NCI-H446 (cell line): ENCODE data around the gene TM9SF1.
"Not testable (repeated sequence)": the region's sequence is repeated elsewhere in the genome, so short reads cannot be mapped to it uniquely, and the experiment has no call there.

ENCODE experiments used
- DNase-seq, 2 experiments: peaks; one replicate each; lab custom pipeline; 2025; lab: John Stamatoyannopoulos, UW

TM9SF1 gene

GRCh38 chr14:24226473-24226872 is 31.2 kb upstream of the TM9SF1 start:
- DNase-seq: no peak

GRCh38 chr14:24224618-24225071 is 29.4 kb upstream of the TM9SF1 start:
- DNase-seq: no peak

GRCh38 chr14:24222987-24223386 is 27.7 kb upstream of the TM9SF1 start:
- DNase-seq: not testable (repeated sequence)

- DNase-seq: no peak
Measured at GRCh38 chr14:24219521-24219920, 24.3 kb upstream of the TM9SF1 start.

DNA sequence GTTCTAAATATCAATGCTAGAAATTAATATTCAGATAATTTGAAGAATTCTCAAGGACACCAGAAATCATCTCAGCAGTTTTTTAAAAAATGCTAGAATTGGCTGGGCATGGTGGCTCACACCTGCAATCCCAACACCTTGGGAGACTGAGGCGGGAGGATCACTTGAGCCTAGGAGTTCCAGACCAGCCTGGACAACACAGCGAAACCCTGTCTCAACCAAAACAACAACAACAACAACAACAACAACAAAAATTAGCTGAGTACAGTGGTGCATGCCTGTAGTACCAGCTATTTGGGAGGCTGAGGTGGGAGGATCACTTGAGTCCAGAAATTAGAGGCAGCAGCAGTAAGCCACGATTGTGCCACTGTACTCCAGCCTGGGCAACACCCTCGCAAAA is 23.8 kb upstream of the TM9SF1 start:
- no peak for DNase-seq

GRCh38 chr14:24216876-24217275 is 21.6 kb upstream of the TM9SF1 start:
- not testable (repeated sequence) for DNase-seq

- no peak for DNase-seq
Measured at GRCh38 chr14:24216345-24216699, 21.1 kb upstream of the TM9SF1 start.

DNA sequence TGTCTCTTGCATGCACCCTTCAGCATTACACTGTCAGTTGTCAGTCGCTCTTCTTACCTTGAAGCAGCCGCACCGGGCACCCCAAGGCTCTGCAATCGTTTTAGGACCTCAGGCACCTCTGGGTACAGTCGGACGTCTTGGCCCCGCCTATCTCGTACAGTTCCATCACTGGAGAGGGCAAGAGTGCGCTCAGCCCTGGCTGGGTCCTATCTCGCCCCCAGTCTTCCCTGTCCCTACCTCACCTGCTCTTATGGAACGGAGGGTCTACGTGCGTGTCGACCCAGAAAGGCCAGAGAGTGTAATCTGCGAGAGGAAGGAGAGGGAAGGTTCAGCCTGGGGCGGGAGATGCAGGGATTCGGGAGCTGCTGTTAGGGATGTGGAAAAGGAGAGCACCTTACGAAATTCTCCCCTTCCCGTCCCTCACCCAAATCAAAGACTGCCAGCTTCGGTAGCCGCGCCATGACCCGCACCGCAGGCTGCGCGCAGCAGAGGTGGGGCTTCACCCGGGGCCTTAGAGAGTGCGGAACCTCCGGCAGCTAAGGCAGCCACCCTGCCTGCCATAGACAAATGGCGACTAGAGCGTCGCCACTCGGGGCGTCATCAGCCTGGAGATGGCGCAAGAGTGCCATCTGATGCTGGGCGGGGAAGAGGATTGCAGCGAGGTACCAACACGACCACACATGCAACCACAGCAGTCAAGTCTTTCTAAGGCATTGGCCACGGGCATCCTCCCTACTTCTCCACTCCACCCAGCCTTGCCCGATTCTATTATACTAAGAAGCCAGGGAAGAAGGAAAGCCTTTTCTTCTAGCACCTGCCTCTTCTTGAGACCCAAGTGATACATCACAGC is 20.5 kb upstream of the TM9SF1 start, which contains the start of gene MDP1:
Gene MDP1, minus strand, starts transcription at position 572 of the 850 bp plus-strand sequence. Its CDS starts 111 bp downstream, at position 461.
- DNase-seq: peak; percentile 70 to 88

- no peak for DNase-seq
Measured at GRCh38 chr14:24213866-24214662, 18.8 kb upstream of the TM9SF1 start.

DNA sequence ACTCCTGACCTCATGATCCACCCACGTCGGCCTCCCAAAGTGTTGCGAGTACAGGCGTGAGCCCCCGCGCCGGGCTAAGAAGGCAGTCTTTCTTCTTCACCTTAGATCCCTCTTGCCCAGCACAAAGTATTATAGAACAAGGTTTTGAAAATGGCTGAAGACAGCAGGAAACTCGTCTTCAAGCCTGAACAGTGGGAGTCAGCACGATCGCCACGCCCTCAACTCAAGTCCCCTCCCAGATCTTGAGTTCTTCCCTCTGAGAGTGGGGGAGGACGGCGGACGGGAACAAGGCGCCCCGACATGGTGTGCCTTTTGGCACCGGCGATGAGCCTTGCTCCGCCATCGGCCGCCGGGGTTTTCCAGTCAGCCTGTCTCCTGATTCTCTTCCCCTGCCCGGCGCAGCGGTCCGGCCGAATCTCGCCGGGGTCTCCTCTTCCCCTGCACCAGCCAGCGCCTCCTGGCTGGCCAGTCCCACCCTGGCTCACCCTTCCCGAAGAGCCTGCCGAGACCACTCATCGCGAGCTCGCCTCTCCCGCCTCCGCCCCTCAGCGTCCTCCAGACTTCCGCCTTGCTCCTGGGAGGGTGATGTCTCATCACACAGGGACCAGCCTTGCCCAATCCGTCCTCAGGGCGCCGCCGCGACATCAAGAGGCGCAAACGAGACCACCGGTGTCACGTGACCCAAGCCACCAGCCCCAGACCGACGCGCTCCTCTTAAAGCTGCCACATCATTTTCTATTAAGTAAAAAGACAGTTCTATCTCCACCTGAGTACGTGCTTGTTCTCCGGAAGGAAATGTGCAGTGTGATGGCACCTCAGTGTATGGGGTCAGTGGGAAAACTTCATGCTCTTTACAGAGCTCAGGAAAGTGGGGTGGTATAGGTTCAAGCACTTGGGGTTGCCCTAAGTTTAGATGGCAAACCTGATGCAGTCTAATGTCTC is 18.0 kb upstream of the TM9SF1 start, which contains the start of gene CHMP4A:
Gene CHMP4A, minus strand, starts transcription at position 565 of the 942 bp plus-strand sequence. Its CDS starts 49 bp downstream, at position 516.
- DNase-seq: peak; percentile 97 to 98

DNA sequence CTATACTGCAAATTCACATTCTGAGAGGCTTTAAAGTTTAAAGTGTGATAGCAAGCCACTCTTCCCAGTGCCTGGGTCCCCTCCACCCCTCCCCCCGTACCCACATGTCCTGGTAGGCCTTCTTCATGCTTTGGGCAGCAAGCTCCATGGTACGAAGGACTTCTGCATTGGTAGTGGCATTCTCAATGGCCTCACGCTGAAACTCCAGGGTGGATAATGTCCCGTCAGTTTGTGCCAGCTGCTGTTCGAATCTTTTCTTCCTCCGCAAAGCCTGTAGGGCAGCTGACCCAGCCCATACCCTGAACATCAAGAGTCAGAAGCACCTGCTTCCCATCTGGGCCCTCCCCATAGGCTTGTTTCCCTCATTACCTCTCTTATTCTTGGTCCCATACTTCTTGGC is 16.1 kb upstream of the TM9SF1 start:
- DNase-seq: no peak

- DNase-seq: no peak
Measured at GRCh38 chr14:24207625-24208024, 12.4 kb upstream of the TM9SF1 start.

GRCh38 chr14:24207104-24207551 is 11.9 kb upstream of the TM9SF1 start:
- no peak for DNase-seq

DNA sequence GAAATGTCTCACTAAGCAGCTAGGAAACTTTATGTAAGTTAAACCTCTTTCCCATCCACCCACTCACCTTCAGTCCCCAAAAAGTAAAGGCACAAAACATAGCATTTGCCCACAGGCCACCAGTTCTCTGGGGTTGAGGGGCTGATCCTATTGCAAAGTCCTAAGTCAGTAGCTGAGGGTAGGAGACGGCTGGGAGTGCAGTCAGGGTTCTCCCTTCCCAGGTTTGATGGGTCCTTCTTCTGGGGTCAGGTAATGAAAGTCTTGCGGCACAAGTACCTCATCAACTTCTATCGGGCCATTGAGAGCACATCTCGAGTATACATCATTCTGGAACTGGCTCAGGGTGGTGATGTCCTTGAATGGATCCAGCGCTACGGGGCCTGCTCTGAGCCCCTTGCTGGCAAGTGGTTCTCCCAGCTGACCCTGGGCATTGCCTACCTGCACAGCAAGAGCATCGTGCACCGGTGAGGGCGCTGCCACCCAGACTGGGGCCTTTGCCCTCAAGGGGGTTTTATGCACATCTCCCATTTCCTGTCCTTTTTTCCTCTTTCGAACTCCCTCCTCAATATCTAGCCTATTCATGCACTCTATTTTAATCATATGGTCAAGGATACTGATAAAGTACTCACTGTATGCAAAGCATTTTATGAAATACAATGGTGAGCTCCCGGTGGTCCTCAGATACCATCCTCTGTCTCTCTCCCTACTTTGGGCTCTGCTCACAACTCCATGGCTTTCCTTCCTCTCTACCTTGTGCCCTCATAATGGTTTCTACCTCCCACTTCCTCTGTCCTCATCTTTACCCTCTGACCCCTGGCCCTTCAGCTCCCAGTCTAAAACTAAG is 11.2 kb upstream of the TM9SF1 start:
- no peak for DNase-seq

DNA sequence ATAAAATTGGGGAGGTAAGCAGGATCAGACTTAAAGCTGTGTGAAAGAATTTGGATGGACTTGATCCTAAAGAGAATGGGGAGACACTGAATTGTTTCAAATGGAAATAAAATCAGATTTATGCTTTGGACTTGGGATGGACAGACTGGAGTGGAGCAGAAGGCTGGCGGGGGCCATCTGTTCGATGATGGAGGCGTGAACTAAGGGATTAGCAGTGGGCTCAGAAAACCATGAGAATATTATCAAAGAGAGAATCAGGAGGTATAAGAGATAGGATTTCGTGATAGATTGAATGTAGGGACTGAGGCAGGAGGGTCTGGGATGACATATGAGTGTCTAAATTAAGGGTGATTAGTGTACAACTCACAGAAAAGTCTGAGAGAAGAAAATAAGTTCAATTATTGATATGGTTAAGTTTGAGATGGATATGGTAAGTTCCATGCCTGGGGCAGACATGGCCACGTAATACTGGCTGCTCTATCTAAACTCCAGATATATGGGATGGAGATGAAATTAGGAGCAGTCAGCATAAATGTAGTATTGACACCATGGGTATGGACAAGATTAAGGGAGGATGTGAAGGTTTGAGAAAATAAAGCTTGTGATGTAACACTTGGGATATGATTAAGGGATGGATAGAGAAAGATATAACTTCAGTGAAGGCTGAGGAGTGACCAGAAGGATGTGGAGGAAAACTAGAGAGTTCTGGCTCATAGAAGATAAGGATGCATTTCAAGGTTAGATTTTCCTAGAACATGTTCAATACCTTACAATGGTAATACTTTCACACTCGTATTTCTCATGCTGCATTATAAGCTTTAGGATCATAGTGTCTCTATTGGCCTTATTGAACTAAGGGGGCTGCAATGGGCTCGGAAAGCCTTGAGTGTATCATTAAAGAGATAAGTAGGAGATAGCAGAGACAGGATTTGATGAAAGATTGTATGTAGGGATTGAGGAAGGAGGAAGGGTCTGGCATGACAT is 9.2 kb upstream of the TM9SF1 start:
- DNase-seq: no peak

- not testable (repeated sequence) for DNase-seq
Measured at GRCh38 chr14:24203249-24203886, 8.1 kb upstream of the TM9SF1 start.

GRCh38 chr14:24202538-24202937 is 7.3 kb upstream of the TM9SF1 start:
- DNase-seq: not testable (repeated sequence)

- DNase-seq: no peak
Measured at GRCh38 chr14:24198814-24199524, 3.7 kb upstream of the TM9SF1 start.
